ENCODE measurements around the gene PSD4.

Gene PSD4

GRCh38 chr2:113240915-113241911 lies 67.4 kb downstream of the PSD4 start:
- DNase-seq: no peak

GRCh38 chr2:113242327-113242726 lies 68.6 kb downstream of the PSD4 start:
- no peak for DNase-seq

GRCh38 chr2:113245276-113245711 lies 71.5 kb downstream of the PSD4 start:
- no peak for DNase-seq

- no peak for DNase-seq
These were observed 72.8 kb downstream of the PSD4 start for GRCh38 chr2:113246606-113247005.

- peak; percentile 27 for DNase-seq
These were observed 75.4 kb downstream of the PSD4 start for GRCh38 chr2:113248997-113249770.

GRCh38 chr2:113251118-113251517 lies 77.3 kb downstream of the PSD4 start:
- no peak for DNase-seq

GRCh38 chr2:113252047-113252590 lies 78.3 kb downstream of the PSD4 start:
- DNase-seq: no peak

- DNase-seq: no peak
These were observed 79.7 kb downstream of the PSD4 start for GRCh38 chr2:113253453-113253852.

- no peak for DNase-seq
These were observed 81.6 kb downstream of the PSD4 start for GRCh38 chr2:113255140-113256070.

- no peak for DNase-seq
These were observed 83.9 kb downstream of the PSD4 start for GRCh38 chr2:113257516-113258264.

- DNase-seq: no peak
These were observed 84.8 kb downstream of the PSD4 start for GRCh38 chr2:113258471-113259147.

All from COR-L47 (cell line).